Umbilical cord (tissue), 2 donors: Measurements from ENCODE around the gene OR6J1. TPM values are rescaled to one million over a fixed set of nuclear protein-coding genes. Genes with fewer than 3 reads are reported as not detected.
"Not testable (repeated sequence)": the region's sequence is repeated elsewhere in the genome, so short reads cannot be mapped to it uniquely, and the experiment has no call there.

Experiments
- DNase-seq: peaks from one replicate; pipeline ENCODE4 v3.0.0-alpha.2; 2015; ENCODE audit warnings: low spot score
- total RNA-seq: library from RNA; depleted of rRNA; stranded (reverse); fragments of >200 nt; gene quantifications from one replicate; pipeline ENCODE4 v1.2.3, GENCODE V29; 2014; ENCODE audit warnings: low replicate concordance; ENCODE audit not compliant: insufficient read depth

Gene OR6J1
- 0.72 TPM for total RNA-seq

DNA sequence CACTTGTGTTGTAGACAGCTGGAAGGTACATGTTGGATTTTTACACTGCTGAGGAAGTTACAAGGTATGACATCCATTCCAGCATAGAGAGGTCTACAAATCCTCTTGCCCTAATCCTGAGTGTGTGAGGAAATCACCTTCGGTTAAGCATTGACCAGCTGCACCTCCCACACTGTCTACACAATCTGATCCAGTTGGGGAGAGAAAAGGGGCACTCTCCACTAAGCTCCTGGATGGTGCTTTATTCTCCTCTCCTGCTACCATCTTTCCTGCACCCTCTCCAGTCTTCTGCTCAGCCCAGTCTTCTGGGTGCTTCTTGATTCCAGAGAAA is at the start of gene OR6J1:
OR6J1 (minus strand) TSS at position 48 of the 331 bp plus-strand sequence. CDS start 9,541 bp downstream, outside the sequence.
- no peak for DNase-seq

DNA sequence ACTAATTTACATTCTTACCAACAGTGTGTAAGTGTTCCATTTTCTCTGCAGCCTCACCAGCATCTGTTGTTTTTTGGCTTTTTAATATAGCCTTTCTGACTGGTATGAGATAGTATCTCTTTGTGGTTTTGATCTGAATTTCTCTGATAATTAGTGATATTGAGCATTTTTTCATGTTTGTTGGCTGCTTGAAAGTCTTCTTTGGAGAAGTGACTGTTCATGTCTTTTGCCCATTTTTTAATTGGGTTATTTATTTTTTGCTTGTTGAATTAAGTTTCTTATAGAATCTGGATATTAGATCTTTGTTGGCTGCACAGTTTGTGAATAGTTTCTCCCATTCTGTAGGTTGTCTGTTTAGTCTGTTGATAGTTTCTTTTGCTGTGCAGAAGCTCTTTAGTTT is 48.0 kb upstream of the OR6J1 start:
- DNase-seq = no peak

DNA sequence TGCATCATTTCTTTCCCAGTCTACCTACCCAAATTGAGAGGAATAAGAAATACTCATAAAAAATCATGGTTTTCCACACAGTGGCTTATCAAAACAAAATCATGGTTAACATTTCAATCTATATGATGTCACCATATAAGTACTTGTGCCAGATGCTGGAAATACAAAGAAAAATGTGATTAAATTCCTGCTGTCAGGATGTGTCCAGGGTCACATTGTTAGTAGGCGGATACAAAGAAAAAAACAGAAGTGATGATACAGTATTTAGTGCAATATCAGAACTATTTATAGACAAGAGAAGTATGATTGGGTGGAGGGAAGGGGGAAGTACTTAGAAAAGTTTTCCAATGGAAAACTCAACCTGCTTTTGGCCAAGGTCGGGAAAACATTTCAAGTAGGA is 47.0 kb upstream of the OR6J1 start:
- peak; percentile 24 for DNase-seq

DNA sequence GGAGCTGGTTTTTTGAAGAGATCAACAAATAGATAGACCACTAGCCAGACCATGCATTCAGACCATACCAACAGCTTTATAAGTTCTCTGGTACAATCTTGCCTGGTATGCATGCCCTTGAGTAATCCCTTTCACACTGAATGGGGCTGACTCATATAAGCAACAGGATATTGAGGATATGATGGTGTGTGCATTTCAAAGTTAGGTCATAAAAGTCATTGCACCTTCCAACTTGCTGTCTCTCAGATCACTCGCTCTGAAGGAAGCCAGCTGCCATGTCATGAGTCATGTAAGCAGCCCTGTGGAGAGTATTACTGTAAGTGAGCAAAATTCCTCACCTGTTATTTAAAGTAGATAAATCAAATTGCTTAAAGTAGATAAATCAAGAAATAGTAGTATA is 45.0 kb upstream of the OR6J1 start:
- DNase-seq = peak; percentile 30

DNA sequence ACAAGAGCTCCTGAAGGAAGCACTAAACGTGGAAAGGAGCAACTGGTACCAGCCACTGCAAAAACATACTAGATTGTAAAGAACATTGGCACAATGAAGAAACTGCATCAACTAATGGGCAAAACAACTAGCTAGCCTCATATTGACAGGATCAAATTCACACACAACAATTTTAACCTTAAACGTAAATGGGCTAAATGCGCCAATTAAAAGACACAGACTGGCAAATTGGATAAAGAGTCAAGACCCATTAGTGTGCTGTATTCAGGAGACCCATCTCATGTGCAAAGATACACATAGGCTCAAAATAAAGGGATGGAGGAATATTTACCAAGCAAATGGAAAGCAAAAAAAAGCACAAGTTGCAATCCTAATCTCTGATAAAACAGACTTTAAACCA is 43.8 kb upstream of the OR6J1 start:
- not testable (repeated sequence) for DNase-seq

DNA sequence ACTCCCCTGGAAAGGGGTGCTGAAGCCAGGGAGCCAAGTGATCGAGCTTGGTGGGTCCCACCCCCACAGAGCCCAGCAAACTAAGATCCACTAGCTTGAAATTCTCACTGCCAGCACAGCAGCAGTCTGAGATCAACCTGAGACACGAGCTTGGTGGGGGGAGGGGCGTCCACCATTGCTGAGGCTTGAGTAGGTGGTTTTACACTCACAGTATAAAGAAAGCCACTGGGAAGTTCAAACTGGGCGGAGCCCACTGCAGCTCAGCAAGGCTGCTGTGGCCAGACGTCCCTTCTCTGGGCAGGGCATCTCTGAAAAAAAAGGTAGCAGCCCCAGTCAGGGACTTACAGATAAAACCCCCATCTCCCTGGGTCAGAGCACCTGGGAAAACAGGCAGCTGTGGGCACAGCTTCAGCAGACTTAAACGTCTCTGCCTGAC is 42.0 kb upstream of the OR6J1 start:
- not testable (repeated sequence) for DNase-seq

DNA sequence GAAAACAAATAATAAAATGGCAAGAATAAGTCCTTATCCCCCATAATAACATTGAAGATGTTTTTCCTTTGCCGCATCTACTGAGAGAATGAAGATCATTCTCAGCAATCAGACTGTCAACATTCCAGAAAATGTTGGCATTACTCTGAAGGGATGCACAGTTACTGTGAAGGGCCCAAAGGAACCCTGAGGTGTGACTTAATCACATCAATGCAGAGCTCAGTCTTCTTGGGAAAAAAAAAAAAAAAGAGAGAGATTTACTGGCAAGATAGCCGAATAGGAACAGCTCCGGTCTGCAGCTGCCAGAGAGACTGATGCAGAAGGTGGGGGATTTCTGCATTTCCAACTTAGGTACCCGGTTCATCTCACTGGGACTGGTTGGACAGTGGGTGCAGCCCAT is 41.3 kb upstream of the OR6J1 start:
- DNase-seq = no peak

DNA sequence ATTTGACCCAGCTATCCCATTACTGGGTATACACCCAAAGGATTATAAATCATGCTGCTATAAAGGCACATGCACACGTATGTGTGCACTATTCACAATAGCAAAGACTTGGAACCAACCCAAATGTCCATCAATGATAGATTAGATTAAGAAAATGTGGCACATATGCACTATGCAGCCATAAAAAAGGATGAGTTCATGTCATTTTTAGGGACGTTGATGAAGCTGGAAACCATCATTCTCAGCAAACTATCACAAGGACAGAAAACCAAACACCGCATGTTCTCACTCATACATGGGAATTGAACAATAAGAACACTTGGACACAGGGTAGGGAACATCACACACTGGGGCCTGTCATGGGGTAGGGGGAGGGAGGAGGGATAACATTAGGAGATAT is 39.3 kb upstream of the OR6J1 start:
- not testable (repeated sequence) for DNase-seq

DNA sequence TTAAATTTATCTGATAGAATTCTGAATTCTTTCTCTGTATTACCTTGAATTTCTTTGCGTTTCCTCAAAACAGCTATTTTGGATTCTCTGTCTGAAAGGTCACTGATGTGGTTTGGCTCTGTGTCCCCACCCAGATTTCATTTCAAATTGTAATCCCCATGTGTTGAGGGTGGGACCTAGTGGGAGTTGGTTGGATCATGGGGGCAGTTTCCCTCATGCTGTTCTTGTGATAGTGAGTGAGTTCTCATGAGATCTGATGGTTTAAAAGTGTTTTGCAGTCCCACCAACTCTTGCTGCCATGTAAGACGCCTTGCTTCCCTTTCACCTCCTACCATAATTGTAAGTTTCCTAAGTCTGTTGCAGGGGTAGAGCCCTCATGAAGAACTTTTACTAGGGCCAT is 34.1 kb upstream of the OR6J1 start:
- DNase-seq = no peak

DNA sequence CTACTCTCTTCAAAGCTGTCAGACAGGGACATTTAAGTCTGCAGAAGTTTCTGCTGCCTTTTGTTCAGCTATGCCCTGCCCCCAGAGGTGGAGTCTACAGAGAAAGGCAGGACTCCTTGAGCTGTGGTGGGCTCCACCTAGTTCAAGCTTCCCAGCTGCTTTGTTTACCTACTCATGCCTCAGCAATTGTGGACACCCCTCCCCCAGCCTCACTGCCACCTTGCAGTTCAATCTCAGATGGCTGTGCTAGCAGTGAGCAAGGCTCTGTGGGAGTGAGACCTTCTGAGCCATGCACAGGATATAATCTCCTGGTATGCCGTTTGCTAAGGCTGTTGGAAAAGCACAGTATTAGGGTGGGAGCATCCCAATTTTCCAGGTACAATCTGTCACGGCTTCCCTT is 33.4 kb upstream of the OR6J1 start:
- not testable (repeated sequence) for DNase-seq

DNA sequence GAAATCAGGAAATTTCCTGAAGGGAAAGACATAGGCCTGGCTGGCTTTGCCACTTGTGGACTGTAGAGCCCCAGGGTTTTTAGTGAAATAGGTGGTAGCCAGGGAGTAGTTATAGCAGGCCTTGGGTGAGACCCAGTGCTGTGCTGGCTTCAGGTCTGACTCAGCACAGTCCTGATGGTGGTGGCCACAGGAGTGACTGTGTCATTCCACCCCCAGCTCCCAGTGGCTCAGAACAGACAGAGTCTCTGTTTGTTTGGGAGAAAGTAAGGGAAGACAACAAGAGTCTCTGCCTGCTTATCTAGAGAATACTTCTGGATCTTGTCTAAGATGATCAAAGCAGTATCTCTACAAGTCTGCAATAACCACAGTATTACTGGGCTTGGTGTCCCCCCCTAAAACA is 27.5 kb upstream of the OR6J1 start:
- no peak for DNase-seq

DNA sequence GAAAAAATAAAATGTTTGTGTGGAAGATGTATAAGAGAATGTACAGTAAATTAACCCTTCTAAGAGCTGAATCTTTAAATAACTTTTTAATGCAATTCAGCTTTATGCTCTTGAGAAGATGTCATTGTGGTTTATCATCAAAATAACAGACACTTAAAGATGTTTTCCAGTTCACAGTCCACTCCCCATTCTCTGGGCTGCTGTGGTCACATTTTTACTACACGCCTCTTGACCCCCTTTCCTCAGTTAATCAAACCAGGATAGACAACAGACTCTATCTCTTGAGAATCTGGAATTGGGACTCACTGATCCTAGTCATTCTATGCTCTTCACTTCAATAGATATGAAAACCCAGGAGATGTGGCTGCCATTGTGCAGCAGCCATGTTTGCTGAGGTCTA is 24.7 kb upstream of the OR6J1 start:
- no peak for DNase-seq

DNA sequence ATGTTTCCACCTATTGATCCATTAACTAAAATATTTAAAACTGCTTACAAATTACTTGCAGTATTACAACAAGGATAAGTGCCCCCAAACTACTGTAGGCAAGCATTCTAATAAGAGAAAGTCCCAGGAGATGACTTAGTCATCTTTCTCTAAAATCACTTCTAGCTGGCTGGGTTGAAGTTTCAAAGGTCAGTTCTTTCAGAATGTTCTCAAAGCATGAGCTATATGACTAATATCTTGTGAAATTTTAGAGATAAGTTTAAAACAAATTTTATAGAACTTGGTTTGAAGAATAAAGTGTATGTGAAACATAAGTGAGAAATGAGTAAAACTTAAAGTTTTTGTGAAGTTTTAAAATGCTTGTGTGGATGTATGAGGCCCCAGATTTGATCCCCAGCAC is 24.3 kb upstream of the OR6J1 start:
- peak; percentile 59 for DNase-seq

DNA sequence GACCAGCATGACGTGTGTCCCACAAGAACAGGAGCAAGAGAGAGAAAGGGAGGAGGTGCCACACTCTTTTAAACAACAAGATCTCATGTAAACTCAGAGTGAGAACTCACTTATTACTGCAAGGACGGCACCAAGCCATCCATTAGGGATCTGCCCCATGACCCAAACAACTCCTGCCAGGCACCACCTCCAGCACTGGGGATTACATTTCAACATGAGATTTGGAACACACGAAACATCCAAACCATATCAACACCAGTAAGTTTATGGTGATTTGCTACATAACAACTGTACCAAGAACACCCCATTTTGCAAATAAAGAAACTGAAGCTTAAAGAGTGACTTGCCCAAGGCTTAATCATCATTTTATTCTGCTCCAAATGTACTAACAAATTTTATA is 23.7 kb upstream of the OR6J1 start:
- DNase-seq = no peak

DNA sequence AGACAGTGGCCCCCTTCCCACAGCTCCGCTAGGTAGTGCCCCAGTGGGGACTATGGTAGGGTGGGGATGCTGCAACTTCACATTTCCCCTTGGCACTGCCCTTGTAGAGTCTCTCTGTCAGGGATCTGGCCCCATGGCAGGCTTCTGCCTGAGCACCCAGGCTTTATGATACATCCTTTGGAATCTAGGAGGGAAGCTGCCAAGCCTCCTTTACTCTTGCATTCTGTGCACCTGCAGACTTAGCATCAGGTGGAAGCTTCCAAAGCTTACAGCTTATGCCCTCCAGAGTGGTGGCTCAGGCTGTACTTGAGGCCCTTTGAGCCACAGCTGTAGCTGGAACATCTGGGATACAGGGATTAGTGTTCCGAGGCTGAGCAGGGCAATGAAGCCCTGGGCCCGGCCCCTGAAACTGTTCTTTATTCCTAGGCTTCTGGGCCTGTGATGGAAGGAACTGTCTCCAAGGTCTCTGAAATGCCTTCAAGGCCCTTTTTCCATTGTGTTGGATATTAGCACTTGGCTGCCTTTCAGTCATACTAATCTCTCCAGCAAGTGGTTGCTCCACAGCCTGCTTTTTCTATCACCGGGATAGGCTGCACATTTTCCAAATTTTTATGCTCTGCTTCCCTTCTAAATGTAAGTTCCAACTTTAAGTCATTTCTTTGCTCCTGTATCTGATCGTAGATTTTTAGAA is 22.2 kb upstream of the OR6J1 start:
- DNase-seq = no peak

DNA sequence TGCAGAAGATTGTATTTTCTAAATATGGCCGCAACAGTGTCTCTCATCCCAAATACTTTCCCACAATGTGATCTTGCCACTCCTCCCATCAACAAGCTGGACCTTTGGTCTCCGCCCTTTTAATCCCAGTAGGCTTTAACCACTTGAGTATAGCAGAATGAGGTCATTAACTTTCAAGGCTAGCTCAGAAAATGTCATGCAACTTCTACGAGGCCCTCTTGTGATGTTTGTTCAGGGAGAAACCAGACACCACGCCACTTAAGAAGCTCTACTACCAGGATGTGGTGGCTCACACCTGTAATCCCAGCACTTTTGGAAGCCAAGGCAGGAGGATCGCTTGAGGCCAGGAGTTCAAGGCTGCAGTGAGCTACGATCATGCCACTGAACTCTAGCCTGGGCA is 20.1 kb upstream of the OR6J1 start:
- peak; percentile 47 for DNase-seq

DNA sequence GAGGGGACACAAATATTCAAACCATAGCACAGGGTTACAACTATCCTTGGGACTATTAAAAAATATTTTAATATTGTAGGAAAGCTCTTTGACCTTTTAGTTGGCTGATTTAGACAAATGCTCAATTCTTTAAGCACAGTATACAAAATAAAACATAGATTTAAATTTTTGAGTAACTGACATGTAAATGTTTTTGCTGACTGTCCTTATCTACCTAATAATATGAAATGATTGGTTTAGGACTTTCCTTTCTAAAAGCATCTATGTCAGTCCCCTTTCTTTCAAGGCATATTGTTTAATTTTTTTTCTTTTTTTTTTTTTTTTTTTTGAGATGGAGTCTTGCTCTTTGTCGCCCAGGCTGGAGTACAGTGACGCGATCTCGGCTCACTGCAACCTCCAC is 16.5 kb upstream of the OR6J1 start:
- no peak for DNase-seq

DNA sequence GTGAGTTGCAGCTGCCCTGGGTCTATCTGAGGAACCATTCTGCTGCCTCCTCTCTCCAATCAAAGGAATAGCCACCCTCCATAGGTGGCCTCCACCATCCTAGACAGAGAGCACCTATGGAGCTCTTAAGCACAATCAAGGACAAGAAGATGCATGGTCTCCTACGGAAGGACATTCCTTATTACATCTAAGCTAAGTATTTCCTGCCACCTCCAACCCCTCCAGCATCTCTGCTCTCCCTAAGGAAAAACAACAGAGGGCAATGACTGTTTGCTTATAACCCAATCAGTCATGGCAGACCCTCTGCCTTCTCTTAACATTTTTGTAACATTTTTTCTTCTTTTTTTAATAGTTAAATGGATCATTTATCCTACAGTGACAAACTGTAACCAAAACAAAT is 14.8 kb upstream of the OR6J1 start:
- no peak for DNase-seq

DNA sequence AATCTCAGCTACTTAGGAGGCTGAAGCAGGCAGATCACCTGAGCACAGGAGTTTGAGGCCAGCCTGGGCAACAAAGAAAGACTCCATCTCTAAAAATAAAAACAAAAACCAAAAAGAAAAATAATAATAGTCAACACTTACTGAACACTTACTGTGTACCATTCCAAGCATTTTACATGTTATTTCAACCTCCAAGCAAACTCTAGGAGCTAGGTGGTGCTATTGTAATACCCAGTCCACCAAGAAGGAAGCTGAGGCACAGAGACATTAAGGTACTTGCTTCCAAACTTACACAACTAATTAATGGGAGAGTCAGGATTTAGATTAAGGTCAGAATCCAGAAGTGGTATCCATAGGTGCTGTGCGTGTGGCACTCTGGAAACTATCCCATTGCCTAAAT is 13.7 kb upstream of the OR6J1 start:
- DNase-seq = peak; percentile 41

DNA sequence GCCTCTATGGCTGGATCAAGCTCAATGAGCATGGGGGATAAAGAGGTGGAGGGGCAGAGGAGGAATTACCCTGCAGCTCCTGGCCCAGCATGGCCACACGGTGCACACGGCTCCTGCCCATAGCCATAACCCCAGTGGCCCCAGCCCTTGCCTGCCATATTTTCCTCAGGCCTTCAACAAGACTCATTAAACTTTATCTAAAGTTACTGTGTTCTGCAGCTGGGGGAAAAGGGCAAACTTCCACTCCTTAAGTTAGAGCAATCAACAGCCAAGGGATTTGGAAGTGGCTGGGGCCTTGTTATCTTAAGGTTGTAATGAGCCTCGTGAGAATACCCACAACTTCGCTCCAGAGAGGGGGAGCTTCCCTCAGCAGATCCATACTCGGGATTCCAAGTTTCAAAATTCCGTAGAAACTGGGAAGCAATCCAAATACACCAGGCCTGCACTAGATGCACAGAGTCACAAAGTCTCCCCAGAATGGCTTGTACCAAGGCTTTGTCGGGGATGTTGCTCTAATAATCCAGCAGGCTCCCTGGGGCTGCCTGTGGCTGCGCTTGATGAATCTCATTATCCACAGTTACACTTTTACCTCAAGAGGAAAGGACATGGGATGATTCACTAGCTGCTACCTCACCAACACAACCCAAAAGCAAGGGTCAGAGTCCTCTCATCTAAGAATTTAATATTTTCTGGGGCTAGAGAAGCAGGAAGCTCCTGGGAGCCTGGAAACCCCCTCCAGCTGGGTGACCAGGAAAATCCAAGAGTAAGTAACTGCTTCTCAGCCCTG is 13.0 kb upstream of the OR6J1 start:
- peak; percentile 79 for DNase-seq

DNA sequence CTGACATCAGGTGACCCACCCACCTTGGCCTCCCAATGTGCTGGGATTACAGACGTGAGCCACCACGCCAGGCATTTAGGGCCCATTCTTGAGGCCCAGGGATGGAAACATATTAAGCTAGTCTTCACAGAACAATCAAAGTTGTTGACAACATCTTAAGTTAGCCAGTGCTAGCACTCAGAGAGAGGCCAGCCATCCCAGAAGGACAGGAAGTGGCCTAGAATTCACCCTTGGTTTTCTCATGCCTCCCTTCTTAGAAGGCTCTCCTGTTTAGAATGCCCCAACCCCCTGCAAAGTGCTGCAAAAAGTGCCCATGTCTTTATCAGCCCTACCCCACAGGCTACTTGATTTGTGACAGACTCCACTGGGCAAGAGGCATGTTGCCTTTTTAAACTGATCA is 12.1 kb upstream of the OR6J1 start:
- DNase-seq = no peak

DNA sequence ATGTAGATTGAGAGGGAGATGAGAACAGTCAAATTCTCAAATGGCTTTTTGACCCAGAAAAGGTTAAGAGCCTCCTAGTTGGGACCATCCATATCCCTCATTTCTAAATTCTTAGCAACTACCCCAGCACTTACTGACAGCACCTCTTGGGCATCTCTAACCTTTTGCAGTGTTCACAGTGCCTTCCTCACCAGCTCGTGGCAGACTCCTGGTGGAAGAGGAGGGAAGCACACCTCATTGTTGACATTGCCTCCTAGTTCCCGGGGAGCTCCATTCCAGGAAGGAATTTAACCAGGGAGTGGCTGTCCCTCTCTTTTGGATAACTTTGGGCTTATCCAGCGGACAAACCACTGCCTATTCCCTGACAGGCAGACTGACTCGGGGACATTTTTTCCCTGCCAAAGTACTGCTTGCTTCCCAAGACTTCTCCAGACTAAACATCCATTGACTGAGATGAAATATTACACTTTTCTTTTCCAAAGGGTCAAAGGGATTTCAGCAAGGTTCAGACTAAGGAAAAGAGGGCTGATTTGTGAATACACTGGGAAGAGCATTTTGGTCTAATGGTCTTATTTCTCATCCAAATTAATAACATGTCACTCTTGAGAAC is 9.0 kb upstream of the OR6J1 start:
- peak; percentile 70 for DNase-seq

DNA sequence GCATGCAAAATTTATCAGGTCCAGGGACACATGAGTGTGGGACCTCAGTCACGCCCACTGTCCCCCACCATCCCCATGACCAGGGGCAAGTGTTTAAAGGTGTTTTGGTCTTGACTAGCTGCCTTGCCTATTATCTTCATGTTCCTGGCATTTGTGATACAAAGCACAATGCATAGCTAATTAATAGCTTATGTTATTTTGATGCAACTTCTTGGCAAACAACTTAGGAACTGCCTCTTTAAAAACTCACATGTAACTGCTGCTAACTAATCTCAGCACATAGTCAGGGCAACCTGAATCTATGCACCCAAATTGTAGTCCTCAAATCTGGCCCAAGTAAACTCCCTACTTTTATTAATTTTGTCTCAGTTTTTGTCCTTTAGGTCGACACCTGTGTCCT is 7.4 kb upstream of the OR6J1 start:
- DNase-seq = no peak
